Astrocyte (in vitro differentiated cells and primary cell): ENCODE measurements around the gene ARHGDIA. TPM values are rescaled to one million over a fixed set of nuclear protein-coding genes. Genes with fewer than 3 reads are reported as not detected.

Experiments used
- DNase-seq: peaks from one replicate; pipeline ENCODE4 v3.0.0-alpha.2; 2010; ENCODE audit warnings: low read depth
- FAIRE-seq: peaks from 2 replicates; lab custom pipeline; 2011; peaks lifted over from hg19 to GRCh38; lab: Jason Lieb, UNC
- H2AFZ ChIP-seq: 2 replicates; pipeline ENCODE4 v1.6.0; 2012; ENCODE audit warnings: low read depth, low read length, inconsistent platforms
- H3K27ac ChIP-seq: 2 replicates; pipeline ENCODE4 v1.5.1; 2011; ENCODE audit warnings: low read depth, low read length, inconsistent platforms
- H3K27me3 ChIP-seq: 2 replicates; pipeline ENCODE4 v1.6.0; 2011; ENCODE audit warnings: low read length, inconsistent platforms; ENCODE audit not compliant: insufficient read depth
- H3K36me3 ChIP-seq: 2 replicates; pipeline ENCODE4 v1.5.1; 2011; ENCODE audit warnings: low read length, inconsistent platforms; ENCODE audit not compliant: insufficient read depth
- H3K4me1 ChIP-seq: 2 replicates; pipeline ENCODE4 v1.5.1; 2011; ENCODE audit warnings: low read length, inconsistent platforms; ENCODE audit not compliant: insufficient read depth
- H3K4me2 ChIP-seq: 2 replicates; pipeline ENCODE4 v1.6.0; 2012; ENCODE audit warnings: low read length, inconsistent platforms
- H3K4me3 ChIP-seq: 2 replicates; pipeline ENCODE4 v1.5.1; 2011; ENCODE audit warnings: low read depth, mild to moderate bottlenecking, low read length, inconsistent platforms; ENCODE audit not compliant: insufficient read depth
- H3K79me2 ChIP-seq: 2 replicates; pipeline ENCODE4 v1.6.0; 2012; ENCODE audit warnings: mild to moderate bottlenecking, low read length, inconsistent platforms; ENCODE audit not compliant: insufficient read depth
- H3K9ac ChIP-seq: 2 replicates; pipeline ENCODE4 v1.6.0; 2012; ENCODE audit warnings: mild to moderate bottlenecking, low read length, inconsistent platforms
- H3K9me3 ChIP-seq: 2 replicates; pipeline ENCODE4 v1.5.1; 2012; ENCODE audit warnings: low read depth, mild to moderate bottlenecking, low read length, inconsistent platforms; ENCODE audit not compliant: insufficient read depth
- H4K20me1 ChIP-seq: 2 replicates; pipeline ENCODE4 v1.6.0; 2012; ENCODE audit warnings: low read length, inconsistent platforms; ENCODE audit not compliant: insufficient read depth
- H3K27ac Mint-ChIP-seq: one replicate; pipeline ENCODE4 v1.8.0; 2021; ENCODE audit warnings: mild to moderate bottlenecking, mixed read lengths; ENCODE audit not compliant: unreplicated experiment
- H3K27me3 Mint-ChIP-seq: one replicate; pipeline ENCODE4 v1.8.0; 2021; ENCODE audit warnings: low read depth, mixed read lengths; ENCODE audit not compliant: unreplicated experiment
- H3K36me3 Mint-ChIP-seq: one replicate; pipeline ENCODE4 v1.8.0; 2021; ENCODE audit warnings: low read depth, mixed read lengths; ENCODE audit not compliant: unreplicated experiment
- H3K4me1 Mint-ChIP-seq: one replicate; pipeline ENCODE4 v1.8.0; 2021; ENCODE audit warnings: low read depth, mixed read lengths; ENCODE audit not compliant: unreplicated experiment
- H3K4me3 Mint-ChIP-seq: one replicate; pipeline ENCODE4 v1.8.0; 2021; ENCODE audit warnings: mild to moderate bottlenecking, moderate library complexity, mixed read lengths; ENCODE audit not compliant: unreplicated experiment
- H3K9me3 Mint-ChIP-seq: one replicate; pipeline ENCODE4 v1.8.0; 2021; ENCODE audit warnings: mild to moderate bottlenecking, mixed read lengths; ENCODE audit not compliant: unreplicated experiment
- EZH2 ChIP-seq: IDR thresholded peaks from 2 replicates; pipeline ENCODE4 v1.6.1; 2012; ENCODE audit warnings: mild to moderate bottlenecking, low read length, inconsistent platforms; ENCODE audit not compliant: insufficient read depth
- total RNA-seq: library from RNA; stranded (reverse); gene quantifications from 2 replicates; pipeline ENCODE4 v1.2.1, GENCODE V29; 2021
- TF ChIP-seq, protein P1 (sequence below): IDR thresholded peaks from 2 replicates; pipeline ENCODE4 v1.5.1; 2011; ENCODE audit warnings: low read depth, mild to moderate bottlenecking, inconsistent platforms, low read length, moderate library complexity; ENCODE audit not compliant: insufficient read depth

ARHGDIA gene
- total RNA-seq, 1 donor from 2014 or later = 352 TPM

DNA sequence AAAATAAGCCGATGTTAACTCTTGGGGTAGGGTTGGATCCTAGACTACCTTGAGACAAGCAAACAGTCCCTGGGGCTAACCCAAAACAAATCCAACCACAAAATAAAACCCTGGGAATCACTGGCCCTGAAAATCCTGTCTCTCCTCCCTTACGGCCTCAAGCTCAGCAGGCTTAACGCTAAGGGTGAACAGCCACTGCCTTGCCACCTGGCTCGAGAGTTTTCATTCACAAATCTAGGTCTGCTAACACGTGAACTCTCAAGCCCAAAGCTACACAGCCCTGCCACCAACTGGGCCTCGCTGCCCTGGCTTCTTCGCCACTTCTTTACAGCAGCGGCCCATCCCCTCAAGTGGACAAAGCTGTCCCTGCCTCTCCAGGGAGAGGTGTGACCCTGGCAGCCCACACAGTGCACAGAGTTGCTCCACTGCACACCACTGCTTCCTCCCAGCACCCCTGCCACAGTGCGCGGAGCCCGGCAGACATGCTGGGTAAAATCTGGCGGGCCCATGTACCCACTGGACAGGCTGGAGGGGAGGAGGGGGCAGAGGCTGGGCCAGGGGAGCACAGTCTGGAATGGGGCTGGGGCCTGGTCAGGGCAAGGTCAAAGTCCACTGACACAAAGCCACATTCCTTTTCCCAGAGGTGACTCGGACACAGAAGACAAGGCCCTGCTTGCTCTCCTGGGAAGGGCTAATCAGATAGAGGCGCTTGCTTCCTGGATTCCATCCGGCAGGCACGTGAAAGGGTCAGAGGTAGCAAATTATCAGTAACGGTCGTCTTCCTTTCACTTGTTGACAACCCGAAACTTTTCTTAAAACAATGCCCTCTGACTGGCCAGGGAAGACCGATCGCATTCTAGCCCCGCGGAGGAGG lies 39.1 kb upstream of the ARHGDIA start:
- Mint-ChIP-seq H3K27ac (peak overlapping the region; percentile 4), H3K4me1 (peaks cover 2% of the 10 kb centered on the region), H3K4me3 (peak overlapping the region; percentile 90), H3K27me3 (no peaks in the 10 kb centered on the region), H3K36me3 (peaks cover 10% of the 10 kb centered on the region), H3K9me3 (peaks cover 1% of the 10 kb centered on the region)
- Histone ChIP-seq H2AFZ (peak overlapping the region; percentile 62), H3K36me3 (peaks cover 6% of the 10 kb centered on the region), H3K4me3 (peak overlapping the region; percentile 61), H3K9me3 (no peaks in the 10 kb centered on the region), H4K20me1 (peaks cover 54% of the 10 kb centered on the region), H3K27me3 (no peaks in the 10 kb centered on the region), H3K4me2 (peak overlapping the region; percentile 88), H3K4me1 (peaks cover 10% of the 10 kb centered on the region), H3K79me2 (peaks cover 9% of the 10 kb centered on the region), H3K9ac (peak overlapping the region; percentile 72), H3K27ac (no peak overlapping the region)
- no peak for TF ChIP-seq EZH2
- TF ChIP-seq, protein P1, sequence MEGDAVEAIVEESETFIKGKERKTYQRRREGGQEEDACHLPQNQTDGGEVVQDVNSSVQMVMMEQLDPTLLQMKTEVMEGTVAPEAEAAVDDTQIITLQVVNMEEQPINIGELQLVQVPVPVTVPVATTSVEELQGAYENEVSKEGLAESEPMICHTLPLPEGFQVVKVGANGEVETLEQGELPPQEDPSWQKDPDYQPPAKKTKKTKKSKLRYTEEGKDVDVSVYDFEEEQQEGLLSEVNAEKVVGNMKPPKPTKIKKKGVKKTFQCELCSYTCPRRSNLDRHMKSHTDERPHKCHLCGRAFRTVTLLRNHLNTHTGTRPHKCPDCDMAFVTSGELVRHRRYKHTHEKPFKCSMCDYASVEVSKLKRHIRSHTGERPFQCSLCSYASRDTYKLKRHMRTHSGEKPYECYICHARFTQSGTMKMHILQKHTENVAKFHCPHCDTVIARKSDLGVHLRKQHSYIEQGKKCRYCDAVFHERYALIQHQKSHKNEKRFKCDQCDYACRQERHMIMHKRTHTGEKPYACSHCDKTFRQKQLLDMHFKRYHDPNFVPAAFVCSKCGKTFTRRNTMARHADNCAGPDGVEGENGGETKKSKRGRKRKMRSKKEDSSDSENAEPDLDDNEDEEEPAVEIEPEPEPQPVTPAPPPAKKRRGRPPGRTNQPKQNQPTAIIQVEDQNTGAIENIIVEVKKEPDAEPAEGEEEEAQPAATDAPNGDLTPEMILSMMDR = no peak
- DNase-seq (no peak), FAIRE-seq (no peak)

DNA sequence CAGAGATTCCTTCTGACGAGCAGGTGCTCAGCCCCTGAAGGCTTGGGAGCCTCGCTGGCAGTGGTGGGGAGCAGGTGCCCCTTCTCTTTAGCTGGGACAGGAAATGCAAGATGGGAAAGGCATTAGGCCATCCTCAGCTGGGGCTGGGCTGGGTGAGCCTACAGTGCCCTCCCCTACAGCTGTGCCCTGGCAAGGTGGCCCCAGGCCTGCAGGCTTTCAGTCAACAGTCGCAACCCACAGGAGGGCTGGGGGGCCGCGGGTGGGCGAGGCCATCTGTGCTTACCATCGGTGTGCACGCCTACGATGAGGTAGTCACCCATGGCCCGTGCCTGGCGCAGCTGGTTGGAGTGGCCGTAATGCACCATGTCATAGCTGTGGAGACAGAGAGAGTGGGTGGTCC lies 38.1 kb upstream of the ARHGDIA start:
- Histone ChIP-seq H3K36me3 (peaks cover under 1% of the 10 kb centered on the region), H3K4me3 (no peak overlapping the region), H3K27me3 (no peaks in the 10 kb centered on the region), H3K9me3 (no peaks in the 10 kb centered on the region), H3K4me1 (peaks cover 10% of the 10 kb centered on the region), H2AFZ (no peak overlapping the region), H3K9ac (no peak overlapping the region), H3K27ac (no peak overlapping the region), H3K79me2 (peaks cover 4% of the 10 kb centered on the region), H3K4me2 (no peak overlapping the region), H4K20me1 (peaks cover 46% of the 10 kb centered on the region)
- Mint-ChIP-seq H3K4me1 (peaks cover 2% of the 10 kb centered on the region), H3K27me3 (no peaks in the 10 kb centered on the region), H3K27ac (no peak overlapping the region), H3K9me3 (peaks cover 1% of the 10 kb centered on the region), H3K36me3 (peaks cover 7% of the 10 kb centered on the region), H3K4me3 (peak overlapping the region; percentile 40)
- FAIRE-seq (no peak), DNase-seq (no peak)
- TF ChIP-seq EZH2 = no peak
- TF ChIP-seq, protein P1 = no peak

DNA sequence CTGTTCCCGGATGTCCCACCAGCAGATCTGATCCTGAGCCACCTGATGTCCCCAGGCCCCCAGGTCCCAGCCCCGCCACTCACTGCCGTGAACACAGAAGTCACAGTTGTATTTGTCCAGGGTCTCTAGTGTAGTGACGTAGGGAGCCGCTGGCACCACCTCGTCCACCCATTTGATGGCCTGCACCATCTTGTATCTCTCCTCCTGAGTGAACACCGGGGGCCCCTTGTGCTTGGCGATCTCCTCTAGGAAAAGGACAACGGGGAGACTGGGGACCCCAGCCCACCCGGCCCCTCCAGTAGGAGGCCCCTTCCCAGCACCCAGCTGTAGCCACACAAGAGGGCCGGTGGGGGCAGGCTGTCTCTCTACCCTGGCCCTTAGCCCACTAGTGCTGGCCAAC lies 37.7 kb upstream of the ARHGDIA start:
- H3K27me3 ChIP-seq = no peaks in the 10 kb centered on the region
- no peak overlapping the region for H3K4me3 Mint-ChIP-seq
- H3K36me3 Mint-ChIP-seq = peaks cover 6% of the 10 kb centered on the region
- no peaks in the 10 kb centered on the region for H3K36me3 ChIP-seq
- peaks cover 10% of the 10 kb centered on the region for H3K4me1 ChIP-seq
- no peaks in the 10 kb centered on the region for H3K9me3 ChIP-seq
- no peak overlapping the region for H3K27ac ChIP-seq
- peaks cover 2% of the 10 kb centered on the region for H3K4me1 Mint-ChIP-seq
- no peak overlapping the region for H3K4me3 ChIP-seq
- peaks cover 42% of the 10 kb centered on the region for H4K20me1 ChIP-seq
- H3K9me3 Mint-ChIP-seq = peaks cover 1% of the 10 kb centered on the region
- FAIRE-seq (no peak), DNase-seq (no peak)
- no peak overlapping the region for H3K9ac ChIP-seq
- H3K27ac Mint-ChIP-seq = no peak overlapping the region
- no peaks in the 10 kb centered on the region for H3K27me3 Mint-ChIP-seq
- TF ChIP-seq, protein P1 = no peak
- TF ChIP-seq EZH2 = no peak
- no peak overlapping the region for H2AFZ ChIP-seq
- no peak overlapping the region for H3K4me2 ChIP-seq
- H3K79me2 ChIP-seq = peaks cover 4% of the 10 kb centered on the region
